Urinary bladder (tissue), 4 donors: ENCODE measurements around the gene RCBTB2. TPM values are rescaled to one million over a fixed set of nuclear protein-coding genes. Genes with fewer than 3 reads are reported as not detected.

ENCODE experiments used
- DNase-seq: peaks from one replicate; pipeline ENCODE4 v3.0.0-alpha.2; 2015; ENCODE audit errors: extremely low spot score
- H3K27ac ChIP-seq: one replicate; pipeline ENCODE4 v1.5.1; 2013; ENCODE audit warnings: low read depth, mild to moderate bottlenecking, moderate library complexity
- H3K36me3 ChIP-seq: one replicate; pipeline ENCODE4 v1.6.1; 2013; ENCODE audit warnings: mild to moderate bottlenecking, moderate library complexity; ENCODE audit not compliant: insufficient read depth
- H3K4me1 ChIP-seq: one replicate; pipeline ENCODE4 v1.6.1; 2013; ENCODE audit warnings: mild to moderate bottlenecking, moderate library complexity; ENCODE audit not compliant: insufficient read depth
- H3K4me3 ChIP-seq: one replicate; pipeline ENCODE4 v1.5.1; 2013; ENCODE audit warnings: low read depth, low read length
- WGBS: extraction: QIAGEN DNeasy Blood & Tissue Kit; methylation state at CpG from one replicate; pipeline ENCODE4 v1.1.7; 2013; 5-methylcytosine and 5-hydroxymethylcytosine counted together
- polyA plus RNA-seq: library from polyadenylated mRNA; stranded (reverse); fragments of 200-250 nt; gene quantifications from one replicate; pipeline ENCODE4 v1.2.3, GENCODE V29; 2013
- total RNA-seq: library from RNA; depleted of rRNA; stranded (reverse); fragments of >200 nt; gene quantifications from one replicate; pipeline ENCODE4 v1.2.3, GENCODE V29; 2014
- donor health status: healthy with polysubstance abuse.
- donor health status: healthy.

The RCBTB2 gene
- total and polyA plus RNA-seq, 2 donors: 16.9 to 36.0 TPM

GRCh38 chr13:48556817-48557216, 23.9 kb upstream of the RCBTB2 start:
- 82% methylated on average over 2 of the region's 2 CpGs for WGBS
- Histone ChIP-seq H3K4me3 (no peak overlapping the region), H3K36me3 (no peaks in the 10 kb centered on the region), H3K27ac (no peak overlapping the region), H3K4me1 (no peaks in the 10 kb centered on the region)
- no peak for DNase-seq

GRCh38 chr13:48555441-48555840, 22.6 kb upstream of the RCBTB2 start:
- Histone ChIP-seq H3K4me3 (no peak overlapping the region), H3K4me1 (no peaks in the 10 kb centered on the region), H3K27ac (no peak overlapping the region), H3K36me3 (no peaks in the 10 kb centered on the region)
- no peak for DNase-seq

- WGBS: 91% methylated on average over 1 of the region's 1 CpG
- no peak overlapping the region for H3K4me3 ChIP-seq
- no peak for DNase-seq
- H3K4me1 ChIP-seq: no peaks in the 10 kb centered on the region
- H3K36me3 ChIP-seq: no peaks in the 10 kb centered on the region
- H3K27ac ChIP-seq: no peak overlapping the region
Measured at GRCh38 chr13:48551329-48551728, 18.4 kb upstream of the RCBTB2 start.

- Histone ChIP-seq H3K36me3 (no peaks in the 10 kb centered on the region), H3K27ac (no peak overlapping the region), H3K4me3 (no peak overlapping the region), H3K4me1 (no peaks in the 10 kb centered on the region)
- 96% methylated on average over 1 of the region's 1 CpG for WGBS
- DNase-seq: no peak
Measured at GRCh38 chr13:48549658-48550057, 16.8 kb upstream of the RCBTB2 start.

GRCh38 chr13:48547663-48548092, 14.8 kb upstream of the RCBTB2 start:
- Histone ChIP-seq H3K4me3 (no peak overlapping the region), H3K4me1 (no peaks in the 10 kb centered on the region), H3K27ac (no peak overlapping the region), H3K36me3 (no peaks in the 10 kb centered on the region)
- DNase-seq: no peak
- WGBS: 85% methylated on average over 4 of the region's 4 CpGs

GRCh38 chr13:48545608-48546007, 12.7 kb upstream of the RCBTB2 start:
- Histone ChIP-seq H3K4me1 (no peaks in the 10 kb centered on the region), H3K4me3 (no peak overlapping the region), H3K27ac (no peak overlapping the region), H3K36me3 (no peaks in the 10 kb centered on the region)
- no peak for DNase-seq
- WGBS: 80% methylated on average over 3 of the region's 3 CpGs

GRCh38 chr13:48542581-48543341, 9.9 kb upstream of the RCBTB2 start:
- DNase-seq: no peak
- no peak overlapping the region for H3K4me3 ChIP-seq
- no peaks in the 10 kb centered on the region for H3K36me3 ChIP-seq
- 11% methylated on average over 11 of the region's 11 CpGs for WGBS
- H3K4me1 ChIP-seq: no peaks in the 10 kb centered on the region
- no peak overlapping the region for H3K27ac ChIP-seq

- H3K27ac ChIP-seq: no peak overlapping the region
- no peak overlapping the region for H3K4me3 ChIP-seq
- H3K36me3 ChIP-seq: no peaks in the 10 kb centered on the region
- H3K4me1 ChIP-seq: no peaks in the 10 kb centered on the region
- 93% methylated on average over 4 of the region's 4 CpGs for WGBS
- no peak for DNase-seq
Measured at GRCh38 chr13:48542138-48542537, 9.3 kb upstream of the RCBTB2 start.

- Histone ChIP-seq H3K4me3 (no peak overlapping the region), H3K27ac (no peak overlapping the region), H3K36me3 (no peaks in the 10 kb centered on the region), H3K4me1 (no peaks in the 10 kb centered on the region)
- no peak for DNase-seq
Measured at GRCh38 chr13:48539550-48539949, 6.7 kb upstream of the RCBTB2 start.

- no peak for DNase-seq
- 92% methylated on average over 5 of the region's 5 CpGs for WGBS
- Histone ChIP-seq H3K27ac (no peak overlapping the region), H3K4me1 (no peaks in the 10 kb centered on the region), H3K36me3 (no peaks in the 10 kb centered on the region), H3K4me3 (no peak overlapping the region)
Measured at GRCh38 chr13:48536621-48537250, 3.9 kb upstream of the RCBTB2 start.

GRCh38 chr13:48535766-48536165, 2.9 kb upstream of the RCBTB2 start:
- 91% methylated on average over 2 of the region's 2 CpGs for WGBS
- no peaks in the 10 kb centered on the region for H3K4me1 ChIP-seq

GRCh38 chr13:48534911-48535501, 2.1 kb upstream of the RCBTB2 start:
- WGBS: 87% methylated on average over 5 of the region's 5 CpGs
- no peak for DNase-seq
- no peak overlapping the region for H3K4me3 ChIP-seq

More at GRCh38 chr13:48535766-48536165, 2.9 kb upstream of the RCBTB2 start:
- no peak overlapping the region for H3K4me3 ChIP-seq
- no peak for DNase-seq
- H3K36me3 ChIP-seq: no peaks in the 10 kb centered on the region
- no peak overlapping the region for H3K27ac ChIP-seq

GRCh38 chr13:48533961-48534600, 1.2 kb upstream of the RCBTB2 start:
- H3K4me3 ChIP-seq: no peak overlapping the region
- H3K36me3 ChIP-seq: no peaks in the 10 kb centered on the region
- no peaks in the 10 kb centered on the region for H3K4me1 ChIP-seq
- no peak for DNase-seq
- H3K27ac ChIP-seq: peak overlapping the region; percentile 56
- WGBS: 63% methylated on average over 9 of the region's 9 CpGs

More at GRCh38 chr13:48534911-48535501, 2.1 kb upstream of the RCBTB2 start:
- no peaks in the 10 kb centered on the region for H3K36me3 ChIP-seq
- H3K27ac ChIP-seq: no peak overlapping the region
- no peaks in the 10 kb centered on the region for H3K4me1 ChIP-seq

- 2% methylated on average over 16 of the region's 16 CpGs for WGBS
Measured at GRCh38 chr13:48532256-48532505, 699 bp downstream of the RCBTB2 start.

More at GRCh38 chr13:48532256-48532505, 699 bp downstream of the RCBTB2 start:
- Histone ChIP-seq H3K4me1 (no peaks in the 10 kb centered on the region), H3K36me3 (no peaks in the 10 kb centered on the region), H3K27ac (peak overlapping the region; percentile 98), H3K4me3 (peak overlapping the region; percentile 64)
- DNase-seq: peak; percentile 67
